ENCODE data around the gene ATG2A. TPM values are rescaled to one million over a fixed set of nuclear protein-coding genes. Genes with fewer than 3 reads are reported as not detected.

The ATG2A gene
- polyA plus RNA-seq, 4 donors: 12.9 to 26.0 (median 15.6) TPM

DNA sequence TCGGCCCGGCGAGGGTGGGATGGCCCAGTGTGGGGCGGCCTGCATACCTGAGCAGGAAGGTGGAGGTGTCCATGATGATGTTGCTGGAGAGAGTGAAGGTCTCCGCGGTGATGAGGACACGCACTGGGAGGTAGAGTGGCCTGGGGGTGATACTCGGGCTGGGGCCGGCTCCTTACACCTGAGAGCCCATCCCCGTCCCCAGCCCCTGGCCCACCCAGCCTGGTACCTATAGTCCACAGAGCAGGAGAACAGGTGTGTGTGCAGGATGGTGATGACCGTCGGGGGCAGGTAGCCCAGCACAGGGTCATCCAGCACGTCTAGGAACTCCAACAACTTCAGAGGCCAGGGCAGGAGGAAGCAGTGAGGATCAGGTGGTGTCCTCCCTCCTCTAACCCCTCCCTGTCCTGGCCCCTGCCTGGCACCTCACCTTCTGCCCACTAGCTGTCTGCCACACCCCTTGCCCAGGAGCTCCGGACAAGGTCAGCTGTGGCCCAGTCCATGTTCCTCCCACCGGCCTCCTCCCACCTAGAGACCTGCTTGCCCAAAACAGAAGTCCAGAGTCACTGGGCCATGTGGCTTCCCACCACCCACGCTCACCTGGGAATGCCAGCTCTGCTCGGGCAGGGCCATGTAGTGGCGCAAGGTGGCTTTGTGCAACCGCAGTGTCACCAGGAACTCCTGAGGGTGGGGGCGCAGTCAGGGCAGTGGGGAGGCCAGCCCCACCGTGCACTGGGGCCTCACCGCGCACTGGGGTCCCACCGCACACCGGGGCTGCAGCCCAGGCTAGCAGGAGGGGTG is 11.3 kb downstream of the ATG2A start:
- no peak for DNase-seq (ENCODE audit: low read depth in 4 of 4, low spot score in 3 of 4)

DNA sequence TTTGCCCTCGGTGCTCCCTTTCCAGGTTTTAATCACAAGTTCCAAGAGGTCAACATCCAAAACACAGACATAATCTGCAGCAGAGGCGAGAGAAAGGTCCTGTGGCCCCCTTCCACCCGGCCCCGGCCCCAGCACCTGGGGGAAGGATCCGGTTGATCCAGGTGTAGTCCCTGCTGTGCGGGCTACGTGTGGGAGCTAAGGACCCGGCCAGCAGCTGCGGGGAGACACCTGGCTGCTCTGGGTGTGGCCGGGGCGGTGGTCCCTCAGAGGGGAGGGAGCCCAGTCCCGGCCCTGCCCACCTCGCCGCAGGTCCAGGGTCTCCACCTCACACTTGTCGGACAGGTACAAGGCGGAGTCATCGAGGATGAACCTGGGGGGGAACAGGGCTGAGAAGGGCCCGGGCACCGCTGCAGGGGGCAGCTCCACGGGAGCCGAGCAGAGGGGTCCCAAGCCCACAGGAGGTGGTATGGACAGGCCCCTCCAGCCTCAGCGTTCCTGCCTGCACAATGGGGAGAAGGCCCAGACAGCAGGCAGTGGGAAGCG is 13.6 kb downstream of the ATG2A start:
- no peak for DNase-seq (ENCODE audit: low read depth in 4 of 4, low spot score in 3 of 4)

DNA sequence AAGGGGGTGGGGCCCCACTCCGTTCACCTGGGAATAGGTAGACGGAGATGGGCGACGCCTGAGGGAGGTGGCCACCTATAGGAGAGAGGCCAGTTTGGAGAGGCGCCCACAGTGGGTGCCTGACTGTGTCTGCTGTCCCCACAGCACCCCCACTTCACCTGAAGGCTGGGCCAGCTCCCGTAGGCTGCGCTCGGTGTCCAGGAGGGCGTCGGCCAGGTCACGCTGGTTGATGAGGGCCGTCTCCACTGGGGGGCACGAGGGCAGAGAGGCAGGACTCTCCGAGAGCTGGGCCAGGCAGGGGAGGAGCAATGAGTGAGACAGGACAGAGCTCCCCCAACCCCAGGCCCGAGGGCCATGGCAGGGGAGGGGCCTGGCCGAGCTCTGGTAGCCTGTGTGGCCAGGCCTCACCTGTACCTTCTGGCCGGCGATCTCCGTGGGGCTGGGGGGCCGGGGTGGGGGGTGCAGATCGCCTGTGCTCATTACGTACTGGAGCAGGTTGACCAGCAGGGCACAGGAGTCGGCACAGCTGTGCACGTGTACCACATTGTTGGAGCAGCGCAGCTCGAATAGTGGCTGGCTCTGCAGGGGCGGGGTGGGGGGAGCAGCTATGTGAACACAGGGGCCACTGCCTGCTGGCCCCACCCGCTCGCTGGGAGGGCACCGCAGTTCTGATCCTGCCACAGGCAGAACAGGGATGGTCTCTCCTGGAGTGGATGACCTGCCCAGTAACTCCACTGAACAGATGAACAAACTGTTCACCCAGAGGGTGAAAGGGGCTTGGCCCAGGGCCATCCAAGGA is 14.7 kb downstream of the ATG2A start:
- no peak for DNase-seq (ENCODE audit: low read depth in 4 of 4, low spot score in 3 of 4)

DNA sequence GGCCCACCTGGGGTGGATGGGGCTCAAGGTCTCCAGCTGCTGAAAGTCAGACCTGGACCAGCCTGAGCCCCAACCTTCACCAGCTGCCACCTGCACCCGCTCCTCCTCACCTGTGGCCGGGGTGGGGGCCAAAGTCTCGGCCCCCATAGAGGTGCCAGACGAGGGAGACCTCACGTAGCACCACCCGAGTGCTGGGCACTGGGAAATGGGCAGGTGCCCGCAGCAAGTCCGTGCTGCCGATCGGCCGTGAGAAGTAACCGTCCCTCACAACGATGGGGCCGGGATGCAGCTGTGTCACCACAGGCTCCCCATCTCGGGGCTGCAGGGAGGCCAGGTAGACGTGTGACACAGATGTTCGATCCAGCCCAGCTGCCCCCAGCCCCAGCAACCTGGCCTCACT is 16.2 kb downstream of the ATG2A start:
- no peak for DNase-seq (ENCODE audit: low read depth in 4 of 4, low spot score in 3 of 4)

DNA sequence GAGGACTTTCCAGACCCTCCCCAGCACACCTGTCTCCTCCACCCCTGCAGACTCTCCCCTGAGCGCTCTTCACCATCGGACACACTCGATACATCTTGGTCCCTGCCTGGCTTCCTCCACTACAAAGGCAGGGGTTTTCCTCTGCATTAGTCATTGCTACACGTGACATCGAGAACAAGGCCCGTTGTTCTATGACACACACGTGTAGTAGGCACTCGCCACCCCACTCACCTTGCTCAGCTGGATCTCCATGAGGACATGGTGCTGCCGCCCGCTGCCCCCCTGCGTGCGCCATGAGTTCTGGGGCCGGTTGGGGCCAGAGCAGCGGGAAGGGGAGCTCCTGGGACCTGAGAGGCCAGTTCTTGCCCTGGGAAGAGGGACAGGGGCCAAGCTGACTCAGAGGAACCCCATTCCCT is 16.7 kb downstream of the ATG2A start:
- DNase-seq (ENCODE audit: low read depth in 4 of 4, low spot score in 3 of 4): no peak

DNA sequence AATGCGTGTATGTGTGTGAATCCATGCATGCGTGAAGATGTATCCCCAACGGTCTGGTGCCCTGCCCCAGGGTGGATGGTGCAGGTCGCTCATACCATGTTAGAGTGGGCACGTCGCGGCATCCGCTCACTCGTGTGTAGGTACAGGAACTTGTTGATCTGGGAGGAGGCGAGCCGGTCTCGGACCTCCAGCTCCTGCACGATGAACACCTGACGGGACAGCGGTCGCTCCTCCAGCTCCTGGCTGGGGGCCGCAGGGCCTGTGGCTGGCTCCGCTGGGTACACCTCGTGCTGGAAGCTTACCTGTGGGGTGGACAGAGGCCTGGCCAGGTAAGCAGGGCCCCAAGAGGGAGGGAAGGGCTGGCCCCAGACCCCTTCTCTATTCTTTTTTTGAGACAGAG is 18.5 kb downstream of the ATG2A start:
- no peak for DNase-seq (ENCODE audit: low read depth in 4 of 4, low spot score in 3 of 4)

DNA sequence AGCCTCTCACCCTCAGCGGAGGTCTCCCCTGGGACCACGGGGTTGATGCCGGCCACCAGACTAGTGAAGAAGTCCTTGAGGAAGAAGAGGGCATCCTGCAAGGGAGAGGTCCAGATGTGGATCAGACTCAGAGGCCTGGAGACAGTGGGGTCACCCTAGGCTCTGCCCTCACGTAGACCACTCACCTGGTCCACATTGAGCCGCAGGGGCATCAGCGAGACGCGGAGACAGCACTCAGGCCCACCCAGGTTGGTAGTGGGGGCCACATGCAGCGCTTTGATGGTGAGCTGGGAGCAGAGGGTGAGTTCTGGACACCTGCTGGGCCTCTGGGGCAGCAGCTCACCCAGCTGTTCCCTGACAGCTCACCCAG is 18.9 kb downstream of the ATG2A start:
- no peak for DNase-seq (ENCODE audit: low read depth in 4 of 4, low spot score in 3 of 4)

DNA sequence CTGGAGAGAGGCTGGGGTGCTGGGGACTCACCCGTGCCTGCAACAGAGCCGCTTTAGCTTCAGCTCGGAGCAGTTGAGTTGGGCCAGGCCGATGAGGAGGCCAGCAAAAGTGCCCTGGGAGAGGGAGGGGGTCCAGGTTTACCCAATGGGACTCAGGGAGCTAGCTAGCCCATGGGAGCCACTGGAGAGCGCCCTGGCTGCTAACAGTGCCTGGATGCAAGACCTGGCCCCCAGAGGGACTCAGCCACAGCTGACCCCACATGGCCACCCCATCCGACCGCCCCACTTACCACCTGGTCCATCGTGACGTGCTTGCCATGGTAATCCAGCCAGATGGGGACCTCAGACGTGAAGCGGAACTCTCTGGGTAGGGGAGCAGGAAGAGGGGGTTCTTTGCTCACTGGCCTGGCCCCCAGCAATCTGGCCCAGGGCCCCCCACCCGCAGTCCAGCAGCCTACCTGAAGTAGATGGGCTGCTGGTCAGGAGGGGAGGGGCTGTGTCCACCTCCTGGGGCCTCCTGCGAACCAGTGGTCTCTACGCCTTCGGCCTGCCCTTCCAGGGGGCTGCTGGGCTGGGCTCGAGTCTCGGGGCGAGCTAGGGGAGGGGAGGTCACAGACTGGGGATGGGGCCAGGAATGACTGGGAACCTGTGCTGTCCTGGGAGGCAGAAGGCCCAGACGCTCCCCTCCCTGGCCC is 19.5 kb downstream of the ATG2A start:
- no peak for DNase-seq (ENCODE audit: low read depth in 4 of 4, low spot score in 3 of 4)

DNA sequence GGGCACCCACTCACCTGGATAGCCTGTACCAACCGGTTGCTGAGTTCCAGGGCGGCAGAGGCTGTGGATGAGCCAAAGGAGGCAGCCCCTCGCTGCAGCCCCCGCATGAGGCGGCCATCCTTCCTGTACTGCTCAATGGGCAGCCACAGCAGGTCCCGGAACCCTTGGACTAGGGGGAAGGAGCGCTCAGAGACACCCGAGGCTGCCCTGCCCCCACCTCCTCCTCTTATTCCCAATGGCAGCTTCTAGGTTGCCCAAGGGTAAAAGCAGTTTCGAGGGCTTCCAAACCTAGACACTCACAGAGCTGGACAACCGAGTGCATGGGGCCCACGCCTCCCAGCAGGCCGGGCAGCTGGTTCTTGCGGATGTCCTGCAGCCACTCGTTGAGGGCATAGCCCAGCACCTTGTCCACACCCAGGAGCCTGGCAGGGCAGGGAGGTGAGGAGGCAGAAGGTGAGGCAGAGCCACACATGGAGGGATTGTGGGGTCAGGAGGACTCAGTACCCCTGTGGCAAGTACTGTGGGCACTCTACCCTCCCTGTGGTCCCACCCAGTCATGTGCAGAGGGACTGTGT is 20.5 kb downstream of the ATG2A start:
- DNase-seq (ENCODE audit: low read depth in 4 of 4, low spot score in 3 of 4): no peak

DNA sequence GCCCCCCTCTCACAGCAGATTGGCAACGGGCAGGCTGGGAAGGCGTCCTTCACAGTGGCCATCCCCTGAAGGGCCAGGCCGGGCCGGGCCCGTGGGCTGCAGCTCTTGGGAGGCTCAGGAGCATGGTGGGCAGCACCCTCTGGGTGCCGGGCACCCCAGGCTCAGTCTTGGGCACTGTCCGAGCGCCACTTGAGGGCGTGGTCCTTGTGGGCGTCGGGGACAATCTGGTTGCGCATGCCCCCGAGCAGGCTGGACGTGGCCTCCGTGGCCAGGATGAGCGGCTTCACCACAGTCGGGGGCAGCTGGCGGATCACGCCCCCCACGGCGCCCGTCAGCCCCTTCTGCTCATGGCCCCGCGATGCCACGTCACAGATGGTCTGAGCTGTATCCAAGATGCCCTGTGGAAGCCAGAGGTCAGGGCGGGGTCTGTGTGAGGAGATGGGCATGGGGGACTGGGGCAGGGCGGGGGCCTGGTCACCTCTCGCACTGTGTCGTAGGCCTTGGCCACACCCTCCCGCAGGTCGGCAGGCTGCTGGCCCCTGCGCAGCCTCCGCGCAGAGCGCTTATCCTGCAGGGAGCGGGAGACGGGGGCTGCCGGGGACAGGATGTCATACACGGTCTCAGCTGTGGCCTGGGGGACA is 22.1 kb downstream of the ATG2A start:
- no peak for DNase-seq (ENCODE audit: low read depth in 4 of 4, low spot score in 3 of 4)

DNA sequence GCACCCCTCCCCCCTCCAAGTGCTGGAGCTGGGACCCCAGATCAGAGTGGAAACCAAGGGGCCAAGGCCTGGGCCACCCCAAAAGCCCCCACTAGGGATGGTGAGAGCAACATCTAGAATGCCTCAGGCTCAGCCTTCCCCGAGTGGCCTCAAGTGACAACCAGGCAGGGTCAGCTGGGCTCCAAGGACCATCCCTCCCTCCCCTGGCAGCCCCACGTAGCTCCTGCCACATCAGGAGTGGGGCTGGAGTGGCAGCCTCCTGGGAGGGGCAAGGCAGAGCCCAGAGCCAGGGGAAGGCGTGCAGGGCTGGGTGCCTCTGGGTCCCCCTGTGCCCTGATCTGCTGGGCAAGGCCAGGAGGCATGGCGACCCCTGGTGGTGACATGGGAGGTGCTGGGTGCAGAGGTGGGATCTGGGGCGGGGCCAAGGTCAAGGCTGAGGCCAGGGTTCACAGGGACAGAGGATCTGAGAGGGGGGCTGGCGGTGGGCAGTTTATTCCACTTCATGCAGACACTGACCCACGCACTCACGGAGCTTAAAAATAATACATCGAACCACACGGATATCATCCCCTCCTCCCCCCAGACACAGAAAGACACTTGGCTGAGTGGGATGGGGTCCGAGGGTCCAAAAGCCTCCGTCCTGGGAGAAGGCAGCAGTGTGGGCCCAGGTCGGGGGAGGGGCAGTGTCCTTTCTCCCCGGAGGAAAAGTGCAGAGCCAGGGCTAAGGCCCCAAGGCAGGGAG is 22.8 kb downstream of the ATG2A start:
- DNase-seq (ENCODE audit: low read depth in 4 of 4, low spot score in 3 of 4): no peak

DNA sequence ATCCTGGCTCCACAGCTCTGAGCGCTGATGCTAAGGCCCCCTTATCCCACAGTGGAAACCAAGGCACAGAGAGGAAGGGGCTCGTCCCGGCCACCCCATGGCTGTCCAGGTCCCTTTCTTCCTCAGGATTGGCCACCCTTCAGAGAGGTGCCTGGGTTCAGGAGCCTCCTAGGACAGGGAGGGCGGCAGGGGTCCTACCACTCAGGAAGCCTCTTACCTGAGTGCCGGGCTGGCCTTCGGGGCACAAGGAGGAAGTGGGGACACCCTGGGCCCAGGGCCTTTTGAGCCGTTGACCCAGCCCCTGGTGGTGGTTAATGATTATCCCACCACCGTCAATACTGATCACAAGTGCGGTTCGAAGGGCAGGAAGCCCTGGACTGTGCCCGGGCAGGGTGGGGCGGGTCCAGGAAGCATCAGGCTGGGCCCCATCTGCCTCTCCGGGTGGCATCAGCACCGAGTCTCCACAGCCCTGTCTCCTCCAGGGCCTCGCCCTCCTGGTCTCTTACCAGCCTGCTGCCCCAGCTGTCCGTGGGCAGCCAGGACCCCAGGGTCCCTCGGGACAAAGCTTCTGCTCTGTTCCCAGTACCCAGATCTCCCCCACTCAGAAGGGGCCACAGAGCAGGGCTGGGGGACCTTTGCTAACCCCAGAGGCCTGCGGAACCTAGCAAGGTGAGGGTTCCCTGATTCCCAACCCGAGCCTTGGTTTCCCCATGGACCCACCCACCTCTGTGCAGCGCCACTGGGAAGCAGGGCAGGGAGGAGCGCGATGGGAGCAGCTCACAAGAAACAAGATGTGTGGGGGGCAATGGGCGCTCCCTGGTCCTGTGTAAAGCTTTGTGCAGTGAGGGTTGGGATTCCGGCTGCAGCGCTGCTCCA is 23.6 kb downstream of the ATG2A start:
- no peak for DNase-seq (ENCODE audit: low read depth in 4 of 4, low spot score in 3 of 4)

DNA sequence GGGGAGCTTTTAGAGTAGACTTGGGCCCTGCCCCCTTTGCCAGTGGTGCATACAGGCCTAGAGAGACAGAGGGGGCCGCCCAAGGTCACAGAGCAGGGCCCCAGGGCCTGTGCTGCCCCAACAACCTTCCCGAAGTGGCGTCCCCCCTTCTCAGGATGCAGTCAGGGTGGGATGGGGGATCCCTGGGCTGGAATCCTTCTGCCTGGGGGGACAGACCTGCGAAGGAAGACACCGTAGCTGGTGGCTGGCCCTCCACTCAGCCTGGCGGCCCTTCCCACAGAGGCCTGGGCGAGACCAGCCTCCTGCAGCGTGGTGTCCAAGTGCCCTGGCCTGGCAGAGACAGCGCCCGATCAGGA is 24.2 kb downstream of the ATG2A start:
- no peak for DNase-seq (ENCODE audit: low read depth in 4 of 4, low spot score in 3 of 4)

DNA sequence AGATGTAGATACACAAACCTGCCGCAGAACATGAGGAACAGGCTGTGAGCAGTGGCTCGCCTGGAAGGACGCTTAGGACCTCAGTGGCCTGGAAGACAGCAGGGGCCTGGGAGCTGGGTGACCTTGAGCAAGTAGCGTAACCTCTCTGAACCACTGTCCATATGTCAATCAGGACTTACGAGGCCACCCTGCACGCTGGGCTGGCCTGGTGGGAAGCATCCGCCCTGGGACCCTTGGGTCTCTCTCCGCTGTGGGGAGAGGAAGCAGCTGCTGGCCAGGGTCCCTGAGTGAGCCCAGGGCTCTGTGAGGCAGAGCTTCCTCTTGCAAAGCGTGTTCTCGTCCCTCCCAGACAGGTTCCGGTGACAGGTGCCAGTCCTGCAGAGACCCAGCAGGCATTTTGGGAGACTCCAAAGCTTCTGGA is 24.6 kb downstream of the ATG2A start:
- no peak for DNase-seq (ENCODE audit: low read depth in 4 of 4, low spot score in 3 of 4)

DNA sequence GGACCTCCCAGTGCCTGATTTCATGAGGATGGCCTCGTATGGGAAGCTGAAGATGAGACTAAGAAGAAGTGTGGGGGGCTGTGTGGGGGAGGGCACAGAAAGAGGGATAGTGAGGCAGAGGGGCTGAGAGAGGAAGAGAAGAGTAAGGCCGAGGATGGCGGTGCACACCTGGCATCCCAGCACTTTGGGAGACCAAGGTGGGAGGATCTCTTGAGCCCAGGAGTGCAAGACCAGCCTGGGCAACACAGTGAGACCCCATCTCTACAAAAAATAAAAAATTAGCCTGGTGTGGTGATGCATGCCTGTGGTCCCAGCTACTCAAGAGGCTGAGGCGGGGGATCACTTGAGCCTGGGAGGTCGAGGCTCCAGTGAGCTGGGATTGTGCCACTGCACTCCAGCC is 25.1 kb downstream of the ATG2A start:
- DNase-seq (ENCODE audit: low read depth in 4 of 4, low spot score in 3 of 4): no peak

DNA sequence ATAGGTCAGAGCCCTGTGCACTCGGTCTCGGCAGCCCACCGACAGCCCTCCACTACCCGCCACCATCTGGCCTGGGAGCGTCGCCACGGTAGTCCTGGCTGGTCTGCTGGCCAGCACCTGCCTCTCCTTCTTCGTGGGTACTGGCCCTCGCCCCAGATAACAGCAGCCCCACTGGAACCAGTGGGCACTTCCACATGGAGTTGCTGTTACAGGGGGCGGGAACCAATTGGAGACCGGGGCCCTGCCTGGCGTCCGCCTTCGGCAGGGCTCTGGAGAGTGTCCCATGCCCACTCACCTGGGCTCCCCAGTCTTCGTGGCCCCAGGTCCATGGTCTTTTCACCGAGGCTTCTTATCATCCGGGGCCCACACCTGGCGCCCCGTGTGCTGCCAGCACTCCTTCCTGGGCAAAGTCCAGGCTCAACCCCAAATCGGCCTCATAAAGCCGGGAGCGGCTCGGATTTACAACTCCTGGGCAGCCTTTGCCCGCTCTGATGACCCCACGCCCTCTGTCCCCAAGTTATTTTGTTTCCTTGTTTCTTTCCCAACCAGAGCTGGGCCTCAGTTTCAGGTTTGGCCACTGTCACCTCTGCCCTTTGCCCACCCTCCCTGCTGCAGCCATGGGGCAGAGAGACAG is 25.7 kb downstream of the ATG2A start:
- DNase-seq (ENCODE audit: low read depth in 4 of 4, low spot score in 3 of 4): no peak

DNA sequence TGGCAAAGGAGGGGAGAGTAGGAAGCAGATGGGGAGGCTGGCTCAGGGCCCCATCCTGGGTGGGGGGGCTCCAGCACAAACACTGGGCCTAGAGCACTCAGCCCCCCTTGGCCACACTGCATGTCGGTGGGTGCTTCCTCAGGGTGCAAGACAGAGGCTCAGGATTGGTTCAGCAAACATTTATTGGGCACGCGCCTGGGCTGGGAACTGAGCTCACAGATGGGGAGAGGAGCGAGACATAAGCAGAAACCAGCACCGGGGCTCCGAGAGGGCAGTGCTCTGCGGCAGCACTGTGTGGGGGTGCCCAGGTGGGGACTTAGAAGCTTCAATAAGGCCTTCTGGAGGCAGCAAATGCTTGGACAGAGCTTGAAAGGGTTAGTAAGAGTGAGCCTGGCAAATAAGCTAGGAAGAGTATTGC is 26.5 kb downstream of the ATG2A start:
- no peak for DNase-seq (ENCODE audit: low read depth in 4 of 4, low spot score in 3 of 4)

DNA sequence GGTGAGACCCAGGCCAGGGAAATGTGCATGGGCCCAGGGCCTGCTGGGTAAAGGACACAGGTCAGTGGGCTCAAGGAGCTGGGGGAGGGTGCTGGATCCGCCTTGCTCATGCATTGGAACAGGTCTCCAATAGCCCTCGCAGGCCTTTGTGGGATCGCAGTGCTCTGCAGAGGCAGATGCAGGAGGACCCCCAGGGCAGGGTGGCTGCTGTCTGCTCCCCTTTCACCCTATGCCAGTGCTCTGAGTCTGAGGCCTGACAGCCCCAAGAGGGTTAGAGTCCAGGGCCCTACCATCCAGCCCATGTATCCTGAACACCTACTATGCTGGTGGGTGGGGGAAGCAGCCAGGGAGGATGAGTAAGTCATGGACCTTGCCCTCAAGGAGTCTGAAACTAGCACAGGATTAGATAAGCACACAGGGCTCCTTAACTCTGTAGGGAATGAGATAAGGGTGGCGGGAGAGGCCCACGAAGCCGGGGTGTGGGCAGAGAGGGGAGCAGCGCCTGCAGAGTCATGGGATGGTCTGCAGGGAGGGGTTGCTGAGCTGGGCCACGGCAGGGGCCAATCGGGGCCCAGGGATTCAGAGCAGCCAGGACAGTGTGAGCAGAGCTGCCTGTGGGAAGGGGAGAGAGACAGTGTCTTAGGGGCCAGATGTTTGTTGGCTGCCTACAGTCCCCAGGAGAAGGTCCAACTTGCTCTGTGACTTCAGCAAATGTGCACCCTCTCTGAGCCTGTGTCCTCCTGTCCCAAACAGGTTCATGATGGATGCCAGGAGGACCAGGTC is 28.1 kb downstream of the ATG2A start:
- no peak for DNase-seq (ENCODE audit: low read depth in 4 of 4, low spot score in 3 of 4)

Data from left renal pelvis (tissue), 4 donors.